HEK293T (cell line): ENCODE data around the gene ZNF655.

Source experiments
- CTCF ChIA-PET: fragments of 350-600 bp; formaldehyde crosslinking; extraction: SDS; loops from one replicate; lab custom pipeline; 2021; ENCODE audit warnings: antibody characterized with exemption, inconsistent platforms; lab: Yijun Ruan, JAX
- POLR2A ChIA-PET: fragments of 350-600 bp; formaldehyde crosslinking; extraction: SDS; loops from one replicate; lab custom pipeline; 2020; ENCODE audit warnings: antibody characterized with exemption, inconsistent platforms; lab: Yijun Ruan, JAX
- DNase-seq: peaks from one replicate; pipeline ENCODE4 v3.0.0; 2012; ENCODE audit warnings: mixed read lengths; ENCODE audit errors: extremely low spot score
- ARNT ChIP-seq: fragments of 450-650 bp; IDR thresholded peaks from 2 replicates; pipeline ENCODE4 v1.6.1; 2017; ENCODE audit warnings: mild to moderate bottlenecking
- BHLHE40 ChIP-seq: fragments of 450-650 bp; IDR thresholded peaks from 2 replicates; pipeline ENCODE4 v1.6.1; 2016; ENCODE audit warnings: mild to moderate bottlenecking, moderate library complexity, borderline replicate concordance
- CTBP1 ChIP-seq: fragments of 450-650 bp; IDR thresholded peaks from 2 replicates; pipeline ENCODE4 v1.6.1; 2016; ENCODE audit warnings: borderline replicate concordance
- ELF4 ChIP-seq: fragments of 450-650 bp; IDR thresholded peaks from 2 replicates; pipeline ENCODE4 v1.6.1; 2017; ENCODE audit warnings: antibody characterized with exemption
- FOXA1 ChIP-seq: fragments of 450-650 bp; IDR thresholded peaks from 2 replicates; pipeline ENCODE4 v1.6.1; 2016; ENCODE audit warnings: mild to moderate bottlenecking
- FOXK2 ChIP-seq: fragments of 450-650 bp; IDR thresholded peaks from 2 replicates; pipeline ENCODE4 v1.6.1; 2016; ENCODE audit warnings: mild to moderate bottlenecking
- FOXM1 ChIP-seq: fragments of 450-650 bp; IDR thresholded peaks from 2 replicates; pipeline ENCODE4 v1.6.1; 2017; ENCODE audit warnings: mild to moderate bottlenecking, borderline replicate concordance
- HDGF ChIP-seq: fragments of 450-650 bp; IDR thresholded peaks from 2 replicates; pipeline ENCODE4 v1.6.1; 2017; ENCODE audit warnings: antibody characterized with exemption, borderline replicate concordance
- L3MBTL2 ChIP-seq: fragments of 450-650 bp; conservative IDR thresholded peaks from 2 replicates; pipeline ENCODE4 v1.6.1; 2016; ENCODE audit warnings: mild to moderate bottlenecking
- LEF1 ChIP-seq: fragments of 450-650 bp; IDR thresholded peaks from 2 replicates; pipeline ENCODE4 v1.6.1; 2017; ENCODE audit warnings: mild to moderate bottlenecking, borderline replicate concordance
- NFRKB ChIP-seq: fragments of 450-650 bp; IDR thresholded peaks from 2 replicates; pipeline ENCODE4 v1.6.1; 2016; ENCODE audit warnings: mild to moderate bottlenecking, moderate library complexity
- PKNOX1 ChIP-seq: fragments of 450-650 bp; IDR thresholded peaks from 2 replicates; pipeline ENCODE4 v1.6.1; 2016
- SP1 ChIP-seq: fragments of 450-650 bp; IDR thresholded peaks from 2 replicates; pipeline ENCODE4 v1.6.1; 2017
- SUZ12 ChIP-seq: fragments of 450-650 bp; IDR thresholded peaks from 2 replicates; pipeline ENCODE4 v1.6.1; 2016; ENCODE audit warnings: mild to moderate bottlenecking
- TARDBP ChIP-seq: fragments of 450-650 bp; IDR thresholded peaks from 2 replicates; pipeline ENCODE4 v1.6.1; 2016
- ZNF384 ChIP-seq: fragments of 450-650 bp; IDR thresholded peaks from 2 replicates; pipeline ENCODE4 v1.6.1; 2016

Gene ZNF655

GRCh38 chr7:99558306-99559174 lies at the start of gene ZNF655:
TSS of gene ZNF655 (plus strand) at chr7:99558642. CDS start at chr7:99560560, 1,918 bp downstream.
- TF ChIP-seq ZNF384 (no peak), ELF4 (peak; percentile 85), NFRKB (peak; percentile 63; the same call in 1 of the 2 replicates), CTBP1 (no peak), PKNOX1 (peak; percentile 96), L3MBTL2 (peak; percentile 70), BHLHE40 (no peak), HDGF (0 out of 2 replicates have a peak, but pooled peaks have one; percentile 71), FOXA1 (no peak), FOXM1 (no peak), TARDBP (no peak), FOXK2 (no peak), ARNT (no peak), SP1 (no peak), LEF1 (no peak), SUZ12 (no peak)
- DNase-seq = peak; percentile 93
- POLR2A ChIA-PET = interaction anchor here (0.6 to 3.7 kb wide), 22 partner anchors 8 to 361 kb away, joined by 3 to 31 read pairs (median 4); partner anchors contain the start of genes BUD31, PDAP1, TRIM4 and ZKSCAN5
- CTCF ChIA-PET = interaction anchor here (0.8 kb wide), 1 partner anchor 58 kb away, joined by 3 read pairs; no protein-coding TSS in a partner anchor

- CTCF ChIA-PET = interaction anchor here (0.6 kb wide), 1 partner anchor 101 kb away, joined by 3 read pairs; no protein-coding TSS in a partner anchor
- POLR2A ChIA-PET = interaction anchor here (0.7 to 2.2 kb wide), 2 partner anchors 45 to 112 kb away, joined by 3 to 8 read pairs; partner anchors contain the start of gene ZNF655
- no peak for DNase-seq
- no peak for TF ChIP-seq ZNF384
- TF ChIP-seq ELF4 = no peak
Measured at GRCh38 chr7:99514050-99514449, 44.4 kb upstream of the ZNF655 start.

GRCh38 chr7:99521399-99521798 lies 37.0 kb upstream of the ZNF655 start:
- POLR2A ChIA-PET = interaction anchor here (1.2 kb wide), 1 partner anchor 17 kb away, joined by 3 read pairs; the partner anchor contains the start of gene ZKSCAN5
- no peak for DNase-seq
- TF ChIP-seq FOXA1 (no peak), PKNOX1 (no peak), FOXK2 (no peak), LEF1 (no peak), HDGF (no peak), CTBP1 (no peak), L3MBTL2 (no peak), ARNT (no peak), NFRKB (no peak), SUZ12 (no peak), ELF4 (no peak), ZNF384 (no peak), SP1 (no peak), TARDBP (no peak), FOXM1 (no peak), BHLHE40 (no peak)
- CTCF ChIA-PET = no interaction called here

- DNase-seq = no peak
- ChIA-PET POLR2A (interaction anchor here (1.4 to 1.6 kb wide), 2 partner anchors 32 to 90 kb away, joined by 4 to 6 read pairs; partner anchors contain the start of gene ZSCAN25), CTCF (interaction anchor here (0.6 to 1.5 kb wide), 5 partner anchors 90 to 311 kb away, joined by 3 to 5 read pairs (median 3); partner anchors contain the start of gene ZSCAN25)
- TF ChIP-seq SP1 (no peak), FOXM1 (no peak), L3MBTL2 (no peak), ZNF384 (no peak), TARDBP (no peak), BHLHE40 (no peak), ARNT (no peak), SUZ12 (no peak), FOXA1 (no peak), HDGF (no peak), FOXK2 (no peak), LEF1 (no peak), CTBP1 (no peak)
Measured at GRCh38 chr7:99525713-99526440, 32.6 kb upstream of the ZNF655 start.

GRCh38 chr7:99531354-99531765 lies 27.1 kb upstream of the ZNF655 start:
- ChIA-PET CTCF (no interaction called here), POLR2A (no interaction called here)
- TF ChIP-seq BHLHE40 (no peak), ARNT (no peak), HDGF (no peak), FOXK2 (no peak), PKNOX1 (no peak), ELF4 (no peak)
- no peak for DNase-seq
